Measurements from ENCODE around the gene CDH4.
"Not testable (repeated sequence)": the region's sequence is repeated elsewhere in the genome, so short reads cannot be mapped to it uniquely, and the experiment has no call there.

CDH4 gene

DNA sequence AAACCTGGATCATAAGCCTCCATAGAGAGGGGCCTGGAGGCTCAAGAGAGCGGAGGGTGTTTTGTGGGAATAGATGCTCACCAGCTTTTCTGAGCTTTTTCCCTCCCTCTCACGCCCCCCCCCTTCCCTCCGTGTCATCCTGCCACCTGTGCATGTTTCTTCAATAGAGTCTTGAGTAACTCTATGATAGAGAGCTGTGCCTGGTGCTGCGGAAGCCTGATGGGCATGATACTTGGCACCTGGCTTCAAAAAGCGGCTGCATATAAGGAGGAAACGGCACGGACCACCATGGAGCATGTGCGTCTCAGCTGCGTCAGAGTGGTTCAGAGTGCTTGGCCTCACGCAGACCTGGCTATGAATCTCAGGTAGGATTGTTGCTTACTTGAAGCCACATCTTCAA, 198.9 kb downstream of the CDH4 start:
- TF ChIP-seq, protein P1, sequence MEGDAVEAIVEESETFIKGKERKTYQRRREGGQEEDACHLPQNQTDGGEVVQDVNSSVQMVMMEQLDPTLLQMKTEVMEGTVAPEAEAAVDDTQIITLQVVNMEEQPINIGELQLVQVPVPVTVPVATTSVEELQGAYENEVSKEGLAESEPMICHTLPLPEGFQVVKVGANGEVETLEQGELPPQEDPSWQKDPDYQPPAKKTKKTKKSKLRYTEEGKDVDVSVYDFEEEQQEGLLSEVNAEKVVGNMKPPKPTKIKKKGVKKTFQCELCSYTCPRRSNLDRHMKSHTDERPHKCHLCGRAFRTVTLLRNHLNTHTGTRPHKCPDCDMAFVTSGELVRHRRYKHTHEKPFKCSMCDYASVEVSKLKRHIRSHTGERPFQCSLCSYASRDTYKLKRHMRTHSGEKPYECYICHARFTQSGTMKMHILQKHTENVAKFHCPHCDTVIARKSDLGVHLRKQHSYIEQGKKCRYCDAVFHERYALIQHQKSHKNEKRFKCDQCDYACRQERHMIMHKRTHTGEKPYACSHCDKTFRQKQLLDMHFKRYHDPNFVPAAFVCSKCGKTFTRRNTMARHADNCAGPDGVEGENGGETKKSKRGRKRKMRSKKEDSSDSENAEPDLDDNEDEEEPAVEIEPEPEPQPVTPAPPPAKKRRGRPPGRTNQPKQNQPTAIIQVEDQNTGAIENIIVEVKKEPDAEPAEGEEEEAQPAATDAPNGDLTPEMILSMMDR (conservative IDR thresholded peaks at IDR 0.05; ENCODE audit: low read depth): no peak
- DNase-seq (ENCODE audit: low spot score): no peak
- ChIA-PET POLR2A (ENCODE audit: low non-redundant PET) (no interaction called here), CTCF (no interaction called here)
- no peak overlapping the region for H3K27ac ChIP-seq

DNA sequence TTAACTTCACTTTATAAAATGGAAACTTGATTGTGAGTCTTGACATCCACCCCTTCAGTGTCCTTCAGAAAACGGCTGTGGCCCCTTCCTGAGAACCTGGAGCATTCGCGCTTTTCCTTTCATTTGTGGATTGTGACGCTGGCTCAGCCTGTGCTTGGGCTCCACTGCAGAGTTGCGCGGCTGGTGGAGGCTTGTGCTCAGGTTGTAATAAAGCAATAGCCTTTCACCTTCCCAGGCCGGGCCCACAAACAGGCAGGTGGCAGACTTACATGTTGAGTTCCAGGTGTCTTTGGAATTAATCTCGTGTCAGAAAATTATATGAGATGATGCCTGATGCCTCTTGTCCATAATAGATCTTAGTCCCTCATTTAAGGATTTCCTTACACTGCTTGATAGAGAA, 199.9 kb downstream of the CDH4 start:
- TF ChIP-seq, protein P1 (conservative IDR thresholded peaks at IDR 0.05; ENCODE audit: low read depth): no peak
- CTCF ChIA-PET: no interaction called here
- DNase-seq (ENCODE audit: low spot score): no peak
- H3K27ac ChIP-seq: no peak overlapping the region
- POLR2A ChIA-PET (ENCODE audit: low non-redundant PET): no interaction called here

DNA sequence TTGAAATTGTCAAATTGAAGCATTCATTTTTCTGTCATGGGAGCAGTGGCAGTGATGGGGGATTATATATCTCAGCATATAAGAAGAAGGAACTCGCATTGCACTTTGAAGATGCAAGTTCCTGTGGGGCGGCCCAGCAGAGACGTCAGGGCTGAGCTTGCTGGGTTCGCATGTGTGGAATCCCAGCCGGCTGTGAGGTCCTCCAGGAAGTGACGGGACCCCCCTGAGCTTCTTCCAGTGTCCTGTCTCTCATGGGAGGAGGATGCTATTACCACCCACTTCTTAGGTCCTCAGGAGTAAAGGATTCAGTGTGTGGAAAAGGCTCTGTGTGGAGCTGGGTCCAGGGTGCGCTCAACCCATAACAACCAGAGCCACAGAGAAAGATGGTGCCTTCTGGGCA, 201.2 kb downstream of the CDH4 start:
- CTCF ChIA-PET: no interaction called here
- TF ChIP-seq, protein P1 (conservative IDR thresholded peaks at IDR 0.05; ENCODE audit: low read depth): no peak
- POLR2A ChIA-PET (ENCODE audit: low non-redundant PET): no interaction called here
- H3K27ac ChIP-seq: no peak overlapping the region
- DNase-seq (ENCODE audit: low spot score): no peak

DNA sequence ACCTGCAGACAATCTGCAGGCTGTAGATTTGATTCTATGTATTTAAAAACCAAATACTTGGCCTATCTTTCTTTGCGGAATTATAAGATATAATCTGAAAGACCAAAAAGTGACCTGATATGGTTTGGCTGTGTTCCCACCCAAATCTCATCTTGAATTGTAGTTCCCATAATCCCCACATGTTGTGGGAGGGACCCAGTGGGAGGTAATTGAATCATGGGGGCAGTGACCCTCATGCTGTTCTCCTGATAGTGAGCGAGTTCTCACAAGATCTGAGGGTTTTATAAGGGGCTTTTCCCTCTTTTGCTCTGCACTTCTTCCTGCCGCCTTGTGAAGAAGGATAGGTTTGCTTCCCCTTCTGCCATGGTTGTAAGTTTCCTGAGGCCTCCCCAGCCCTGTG, 201.6 kb downstream of the CDH4 start:
- DNase-seq (ENCODE audit: low spot score); CTCF ChIA-PET; POLR2A ChIA-PET (ENCODE audit: low non-redundant PET); H3K27ac ChIP-seq: not testable (repeated sequence)

DNA sequence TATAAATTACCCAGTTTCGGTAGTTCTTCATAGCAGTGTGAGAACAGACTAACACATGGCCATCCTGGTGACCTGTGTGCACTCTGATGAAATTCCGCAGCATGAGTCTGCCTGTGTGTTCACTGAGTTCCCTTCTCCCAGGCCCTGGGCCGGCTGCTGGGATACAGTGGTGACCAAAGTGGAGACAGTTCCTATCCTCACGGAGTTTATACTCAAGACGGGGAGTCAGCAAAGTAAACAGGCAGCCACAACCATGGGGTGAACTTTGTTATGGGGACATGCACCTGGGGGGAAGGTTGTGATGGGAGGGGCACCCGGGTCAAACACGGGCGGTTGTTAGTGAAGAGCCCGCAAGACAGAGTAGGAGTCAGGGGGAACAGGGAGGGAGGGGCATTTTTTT, 202.0 kb downstream of the CDH4 start:
- ChIA-PET CTCF (no interaction called here), POLR2A (ENCODE audit: low non-redundant PET) (no interaction called here)
- DNase-seq (ENCODE audit: low spot score): no peak

DNA sequence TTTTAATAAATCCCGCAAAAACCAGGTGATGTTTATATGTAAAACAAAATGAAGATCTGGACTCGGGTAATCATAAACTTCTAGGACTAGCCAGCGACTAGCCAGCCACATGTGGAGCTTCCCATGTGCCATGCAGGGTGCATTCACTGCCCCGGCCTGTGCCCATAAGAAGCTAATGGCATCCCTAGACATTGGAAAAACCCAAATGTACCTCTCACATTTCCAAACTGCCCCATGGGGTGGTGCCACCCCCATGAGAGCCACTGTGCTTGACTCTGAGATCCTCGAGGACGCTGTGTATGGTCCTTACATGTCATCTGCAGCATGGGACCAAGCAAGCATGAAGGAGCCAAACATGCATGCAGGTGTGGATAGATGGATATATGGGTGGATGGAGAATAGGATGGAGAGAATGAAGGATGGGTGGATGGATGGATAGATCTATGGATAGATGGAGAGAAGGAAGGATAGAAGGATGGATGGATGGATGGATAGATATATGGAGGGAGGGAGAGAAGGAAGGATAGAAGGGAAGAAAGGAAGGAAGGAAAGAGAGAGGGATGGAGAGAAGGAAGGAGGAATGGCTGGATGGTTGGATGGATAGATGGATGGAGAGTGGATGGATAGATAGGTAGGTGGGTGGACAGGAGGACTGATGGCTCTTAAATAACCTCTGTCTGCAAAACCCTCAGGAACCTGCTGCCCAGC, 203.6 kb downstream of the CDH4 start:
- TF ChIP-seq, protein P1 (conservative IDR thresholded peaks at IDR 0.05; ENCODE audit: low read depth): no peak
- DNase-seq (ENCODE audit: low spot score): no peak
- no peak overlapping the region for H3K27ac ChIP-seq
- ChIA-PET POLR2A (ENCODE audit: low non-redundant PET) (no interaction called here), CTCF (no interaction called here)

More for the DNA sequence above, 202.0 kb downstream of the CDH4 start:
- H3K27ac ChIP-seq: no peak overlapping the region
- TF ChIP-seq, protein P1 (conservative IDR thresholded peaks at IDR 0.05; ENCODE audit: low read depth): no peak

DNA sequence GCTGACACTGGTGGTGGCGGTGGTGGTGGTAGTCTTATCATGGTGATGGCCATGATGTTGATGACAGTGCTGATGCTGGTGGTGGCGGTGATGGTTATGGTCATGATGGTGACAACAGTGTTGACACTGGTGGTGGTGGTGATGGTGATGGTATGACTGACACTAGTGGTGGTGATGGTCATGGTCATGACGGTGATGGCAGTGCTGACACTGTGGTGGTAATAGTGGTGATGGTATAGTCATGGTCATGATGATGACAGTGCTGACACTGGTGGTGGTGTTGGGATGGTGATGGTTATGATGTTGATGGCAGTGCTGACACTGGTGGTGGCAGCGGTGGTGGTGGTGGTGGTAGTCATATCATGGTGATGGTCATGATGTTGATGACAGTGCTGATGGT, 205.7 kb downstream of the CDH4 start:
- DNase-seq (ENCODE audit: low spot score): no peak
- CTCF ChIA-PET: no interaction called here
- TF ChIP-seq, protein P1 (conservative IDR thresholded peaks at IDR 0.05; ENCODE audit: low read depth): no peak
- H3K27ac ChIP-seq: no peak overlapping the region
- POLR2A ChIA-PET (ENCODE audit: low non-redundant PET): no interaction called here
